Endothelial cell of umbilical vein (primary cell): ENCODE data around the gene FGF12.

Experiments used
- EZH2 ChIP-seq: IDR thresholded peaks from 2 replicates; pipeline ENCODE4 v1.6.1; 2012; ENCODE audit warnings: borderline replicate concordance, low read depth, mild to moderate bottlenecking, moderate library complexity, low read length, inconsistent platforms; ENCODE audit not compliant: severe bottlenecking
- JUN ChIP-seq: IDR thresholded peaks from 2 replicates; pipeline ENCODE4 v1.6.1; 2011; ENCODE audit warnings: borderline replicate concordance, low read depth; ENCODE audit not compliant: insufficient read length, insufficient read depth
- MYC ChIP-seq: IDR thresholded peaks from one replicate; pipeline ENCODE4 v1.6.1; 2011; ENCODE audit warnings: mild to moderate bottlenecking, low read depth, low read length
- POLR2A ChIP-seq: IDR thresholded peaks from 2 replicates; pipeline ENCODE4 v1.6.1; 2012; ENCODE audit warnings: low read depth, mild to moderate bottlenecking, control low read depth, low read length
- POLR2AphosphoS5 ChIP-seq: IDR thresholded peaks from 2 replicates; pipeline ENCODE4 v1.6.1; 2012; ENCODE audit warnings: low read depth, mild to moderate bottlenecking, control low read depth, low read length, moderate library complexity; ENCODE audit not compliant: insufficient read depth
- TF ChIP-seq, protein P1 (sequence below), 2 donors: IDR thresholded peaks; 1 replicate in 1 of 2; 2 replicates in 1 of 2; pipeline ENCODE4 v1.5.1; 2011; ENCODE audit warnings: low read length in 2 of 2, mild to moderate bottlenecking in 2 of 2, moderate library complexity in 2 of 2, control low read depth in 1 of 2, inconsistent platforms in 1 of 2, low read depth in 1 of 2; ENCODE audit not compliant: insufficient read depth in 1 of 2; ENCODE audit errors: extremely low read depth in 1 of 2
- TF ChIP-seq, protein P2 (sequence below): IDR thresholded peaks from 2 replicates; pipeline ENCODE4 v1.6.1; 2011; ENCODE audit not compliant: insufficient read depth, insufficient read length

DNA sequence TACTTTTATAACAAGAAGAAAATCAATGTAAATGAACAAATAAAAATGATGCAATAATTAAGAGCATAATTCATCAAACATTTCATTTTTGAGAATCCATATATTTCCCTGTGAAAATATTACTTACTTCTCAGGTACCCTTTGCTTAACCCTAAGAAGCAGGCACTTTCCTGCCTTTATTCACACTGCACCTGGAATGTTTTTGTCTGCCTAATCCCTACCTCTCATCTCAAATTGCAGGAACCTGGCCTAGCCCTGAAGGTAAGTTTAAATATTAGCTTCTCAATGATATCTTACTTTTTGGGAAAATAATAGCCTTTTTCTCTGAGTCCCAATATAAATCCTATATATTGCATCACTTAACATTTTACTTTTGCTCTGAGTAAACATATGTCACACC lies 559.1 kb downstream of the FGF12 start:
- TF ChIP-seq, protein P1, sequence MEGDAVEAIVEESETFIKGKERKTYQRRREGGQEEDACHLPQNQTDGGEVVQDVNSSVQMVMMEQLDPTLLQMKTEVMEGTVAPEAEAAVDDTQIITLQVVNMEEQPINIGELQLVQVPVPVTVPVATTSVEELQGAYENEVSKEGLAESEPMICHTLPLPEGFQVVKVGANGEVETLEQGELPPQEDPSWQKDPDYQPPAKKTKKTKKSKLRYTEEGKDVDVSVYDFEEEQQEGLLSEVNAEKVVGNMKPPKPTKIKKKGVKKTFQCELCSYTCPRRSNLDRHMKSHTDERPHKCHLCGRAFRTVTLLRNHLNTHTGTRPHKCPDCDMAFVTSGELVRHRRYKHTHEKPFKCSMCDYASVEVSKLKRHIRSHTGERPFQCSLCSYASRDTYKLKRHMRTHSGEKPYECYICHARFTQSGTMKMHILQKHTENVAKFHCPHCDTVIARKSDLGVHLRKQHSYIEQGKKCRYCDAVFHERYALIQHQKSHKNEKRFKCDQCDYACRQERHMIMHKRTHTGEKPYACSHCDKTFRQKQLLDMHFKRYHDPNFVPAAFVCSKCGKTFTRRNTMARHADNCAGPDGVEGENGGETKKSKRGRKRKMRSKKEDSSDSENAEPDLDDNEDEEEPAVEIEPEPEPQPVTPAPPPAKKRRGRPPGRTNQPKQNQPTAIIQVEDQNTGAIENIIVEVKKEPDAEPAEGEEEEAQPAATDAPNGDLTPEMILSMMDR (IDR thresholded peaks at IDR 0.05; ENCODE audit: extremely low read depth in 1 of 2, insufficient read depth in 1 of 2, low read depth in 1 of 2, low read length in 2 of 2), result no peak
- TF ChIP-seq POLR2A, result no peak
- TF ChIP-seq EZH2, result no peak
- no peak for TF ChIP-seq MYC
- TF ChIP-seq POLR2AphosphoS5, result no peak
- TF ChIP-seq JUN, result no peak
- TF ChIP-seq, protein P2, sequence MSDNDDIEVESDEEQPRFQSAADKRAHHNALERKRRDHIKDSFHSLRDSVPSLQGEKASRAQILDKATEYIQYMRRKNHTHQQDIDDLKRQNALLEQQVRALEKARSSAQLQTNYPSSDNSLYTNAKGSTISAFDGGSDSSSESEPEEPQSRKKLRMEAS, result no peak
